HEK293T (cell line): ENCODE measurements around the gene CTNNA1.

Source experiments
- CTCF ChIA-PET: fragments of 350-600 bp; formaldehyde crosslinking; extraction: SDS; loops from one replicate; lab custom pipeline; 2021; ENCODE audit warnings: antibody characterized with exemption, inconsistent platforms; lab: Yijun Ruan, JAX
- POLR2A ChIA-PET: fragments of 350-600 bp; formaldehyde crosslinking; extraction: SDS; loops from one replicate; lab custom pipeline; 2020; ENCODE audit warnings: antibody characterized with exemption, inconsistent platforms; lab: Yijun Ruan, JAX
- DNase-seq: peaks from one replicate; pipeline ENCODE4 v3.0.0; 2012; ENCODE audit warnings: mixed read lengths; ENCODE audit errors: extremely low spot score
- ARNT ChIP-seq: fragments of 450-650 bp; IDR thresholded peaks from 2 replicates; pipeline ENCODE4 v1.6.1; 2017; ENCODE audit warnings: mild to moderate bottlenecking
- BHLHE40 ChIP-seq: fragments of 450-650 bp; IDR thresholded peaks from 2 replicates; pipeline ENCODE4 v1.6.1; 2016; ENCODE audit warnings: mild to moderate bottlenecking, moderate library complexity, borderline replicate concordance
- CTBP1 ChIP-seq: fragments of 450-650 bp; IDR thresholded peaks from 2 replicates; pipeline ENCODE4 v1.6.1; 2016; ENCODE audit warnings: borderline replicate concordance
- ELF4 ChIP-seq: fragments of 450-650 bp; IDR thresholded peaks from 2 replicates; pipeline ENCODE4 v1.6.1; 2017; ENCODE audit warnings: antibody characterized with exemption
- FOXA1 ChIP-seq: fragments of 450-650 bp; IDR thresholded peaks from 2 replicates; pipeline ENCODE4 v1.6.1; 2016; ENCODE audit warnings: mild to moderate bottlenecking
- FOXK2 ChIP-seq: fragments of 450-650 bp; IDR thresholded peaks from 2 replicates; pipeline ENCODE4 v1.6.1; 2016; ENCODE audit warnings: mild to moderate bottlenecking
- FOXM1 ChIP-seq: fragments of 450-650 bp; IDR thresholded peaks from 2 replicates; pipeline ENCODE4 v1.6.1; 2017; ENCODE audit warnings: mild to moderate bottlenecking, borderline replicate concordance
- HDGF ChIP-seq: fragments of 450-650 bp; IDR thresholded peaks from 2 replicates; pipeline ENCODE4 v1.6.1; 2017; ENCODE audit warnings: antibody characterized with exemption, borderline replicate concordance
- L3MBTL2 ChIP-seq: fragments of 450-650 bp; conservative IDR thresholded peaks from 2 replicates; pipeline ENCODE4 v1.6.1; 2016; ENCODE audit warnings: mild to moderate bottlenecking
- LEF1 ChIP-seq: fragments of 450-650 bp; IDR thresholded peaks from 2 replicates; pipeline ENCODE4 v1.6.1; 2017; ENCODE audit warnings: mild to moderate bottlenecking, borderline replicate concordance
- NFRKB ChIP-seq: fragments of 450-650 bp; IDR thresholded peaks from 2 replicates; pipeline ENCODE4 v1.6.1; 2016; ENCODE audit warnings: mild to moderate bottlenecking, moderate library complexity
- SP1 ChIP-seq: fragments of 450-650 bp; IDR thresholded peaks from 2 replicates; pipeline ENCODE4 v1.6.1; 2017
- SUZ12 ChIP-seq: fragments of 450-650 bp; IDR thresholded peaks from 2 replicates; pipeline ENCODE4 v1.6.1; 2016; ENCODE audit warnings: mild to moderate bottlenecking
- TARDBP ChIP-seq: fragments of 450-650 bp; IDR thresholded peaks from 2 replicates; pipeline ENCODE4 v1.6.1; 2016
- ZNF384 ChIP-seq: fragments of 450-650 bp; IDR thresholded peaks from 2 replicates; pipeline ENCODE4 v1.6.1; 2016
- TF ChIP-seq, protein P1 (sequence below): fragments of 450-650 bp; IDR thresholded peaks from 2 replicates; pipeline ENCODE4 v1.6.1; 2016

CTNNA1 gene

DNA sequence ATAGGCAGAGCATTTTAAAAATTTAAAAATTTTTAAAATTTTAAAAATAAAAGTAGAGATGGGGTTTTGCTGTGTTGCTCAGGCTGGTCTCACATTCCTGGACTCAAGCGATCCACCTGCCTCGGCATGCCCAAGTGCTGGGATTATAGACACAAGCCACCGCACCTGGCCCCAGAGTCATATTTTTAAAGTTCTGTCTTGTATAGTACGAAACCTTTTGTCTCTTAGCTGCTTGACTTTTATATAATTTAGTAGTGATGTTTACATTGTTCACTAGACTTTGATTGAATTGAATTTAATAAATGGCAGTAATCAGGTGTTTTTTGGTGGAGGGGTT is 90.9 kb downstream of the CTNNA1 start:
- ChIA-PET POLR2A (no interaction called here), CTCF (interaction anchor here (0.6 kb wide), 1 partner anchor 1061 kb away, joined by 3 read pairs; no protein-coding TSS in a partner anchor)
- DNase-seq: no peak
- TF ChIP-seq, protein P1, sequence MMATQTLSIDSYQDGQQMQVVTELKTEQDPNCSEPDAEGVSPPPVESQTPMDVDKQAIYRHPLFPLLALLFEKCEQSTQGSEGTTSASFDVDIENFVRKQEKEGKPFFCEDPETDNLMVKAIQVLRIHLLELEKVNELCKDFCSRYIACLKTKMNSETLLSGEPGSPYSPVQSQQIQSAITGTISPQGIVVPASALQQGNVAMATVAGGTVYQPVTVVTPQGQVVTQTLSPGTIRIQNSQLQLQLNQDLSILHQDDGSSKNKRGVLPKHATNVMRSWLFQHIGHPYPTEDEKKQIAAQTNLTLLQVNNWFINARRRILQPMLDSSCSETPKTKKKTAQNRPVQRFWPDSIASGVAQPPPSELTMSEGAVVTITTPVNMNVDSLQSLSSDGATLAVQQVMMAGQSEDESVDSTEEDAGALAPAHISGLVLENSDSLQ: no peak
- TF ChIP-seq CTBP1: no peak
- no peak for TF ChIP-seq FOXK2
- no peak for TF ChIP-seq SP1
- no peak for TF ChIP-seq BHLHE40
- no peak for TF ChIP-seq SUZ12
- no peak for TF ChIP-seq ZNF384
- no peak for TF ChIP-seq ELF4
- no peak for TF ChIP-seq L3MBTL2
- no peak for TF ChIP-seq TARDBP
- TF ChIP-seq HDGF: no peak
- TF ChIP-seq ARNT: no peak
- no peak for TF ChIP-seq FOXA1
- no peak for TF ChIP-seq NFRKB

DNA sequence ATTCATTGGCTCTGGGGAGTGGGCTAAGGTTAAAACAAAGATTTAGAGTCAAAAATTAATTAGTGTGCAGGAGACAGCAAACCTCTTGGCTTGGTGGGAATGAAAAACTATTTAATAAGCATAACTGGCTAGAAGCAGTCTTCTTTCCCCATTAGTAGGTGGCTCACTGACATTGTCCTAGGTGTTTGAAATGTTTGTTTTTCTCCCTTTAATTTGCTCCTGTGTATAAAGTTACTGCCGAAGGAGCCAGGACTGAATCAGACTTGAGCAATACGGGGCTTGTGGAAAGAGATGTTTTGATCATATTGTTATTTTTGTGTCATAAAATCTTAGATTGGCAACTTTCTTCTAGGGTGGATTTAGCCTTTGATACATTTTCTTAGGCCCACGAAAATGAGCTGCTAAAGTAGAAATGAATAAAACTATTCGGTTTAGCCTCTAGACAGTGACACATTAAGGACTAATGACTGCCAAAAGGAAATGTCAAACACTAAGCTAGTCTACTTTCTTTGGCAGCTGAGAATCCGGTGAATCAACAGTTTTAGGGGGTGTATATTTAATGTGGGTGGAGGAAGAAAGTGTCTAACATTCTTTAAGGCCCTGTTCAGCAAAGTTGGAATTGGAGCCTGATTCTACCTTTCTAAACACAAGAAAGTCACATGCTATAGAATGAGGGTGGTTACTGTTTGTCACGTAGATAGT is 91.7 kb downstream of the CTNNA1 start:
- DNase-seq: no peak
- CTCF ChIA-PET: interaction anchor here (0.5 to 0.6 kb wide), 2 partner anchors 20 to 1060 kb away, joined by 3 read pairs; no protein-coding TSS in a partner anchor
- TF ChIP-seq FOXK2: no peak
- TF ChIP-seq HDGF: no peak
- TF ChIP-seq CTBP1: no peak
- no peak for TF ChIP-seq FOXA1
- no peak for TF ChIP-seq SP1
- TF ChIP-seq SUZ12: no peak
- TF ChIP-seq ZNF384: no peak
- TF ChIP-seq NFRKB: no peak
- TF ChIP-seq FOXM1: no peak
- TF ChIP-seq ARNT: no peak
- no peak for TF ChIP-seq BHLHE40
- no peak for TF ChIP-seq ELF4
- TF ChIP-seq, protein P1: no peak
- no peak for TF ChIP-seq L3MBTL2
- no peak for TF ChIP-seq LEF1
- POLR2A ChIA-PET: no interaction called here

DNA sequence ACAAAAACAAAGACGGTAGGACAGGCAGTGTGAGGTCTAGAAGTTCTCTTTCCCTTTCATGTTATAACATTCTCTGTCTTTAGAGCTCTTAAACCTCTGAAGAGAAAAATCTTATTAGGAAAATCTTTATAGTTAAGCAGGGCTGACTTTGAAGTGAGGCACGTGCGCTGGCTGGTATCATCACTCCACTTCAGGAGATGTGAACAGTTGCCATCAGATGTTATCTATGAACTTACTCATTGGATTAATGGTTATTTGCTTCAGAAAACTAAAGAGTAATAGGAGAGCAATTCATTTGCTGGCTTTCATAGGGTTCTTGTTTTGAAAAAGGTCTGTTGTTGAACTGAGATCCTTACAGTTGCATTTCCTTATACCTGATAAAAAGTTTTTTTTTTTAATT is 96.2 kb downstream of the CTNNA1 start:
- TF ChIP-seq CTBP1: no peak
- no peak for TF ChIP-seq SUZ12
- CTCF ChIA-PET: no interaction called here
- no peak for DNase-seq
- POLR2A ChIA-PET: no interaction called here

DNA sequence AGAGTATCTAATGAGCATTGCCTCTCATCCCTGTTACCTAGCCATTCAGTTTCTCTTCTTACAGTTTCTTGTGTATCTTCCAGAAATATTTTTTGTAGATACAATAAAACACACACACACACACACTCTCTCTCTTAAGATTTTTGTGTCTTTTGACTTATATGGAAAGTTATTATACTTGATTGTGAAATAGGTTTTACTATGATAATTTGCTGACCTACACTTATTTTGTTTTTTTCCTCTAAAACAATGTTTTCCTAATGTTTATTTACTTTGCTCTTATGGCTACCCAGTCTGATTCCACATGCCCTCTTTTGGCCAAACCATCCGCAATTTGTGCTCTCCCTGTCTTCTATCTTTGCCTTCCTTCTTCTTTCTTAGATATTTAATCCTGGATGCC is 96.7 kb downstream of the CTNNA1 start:
- ChIA-PET POLR2A (no interaction called here), CTCF (interaction anchor here (0.7 kb wide), 1 partner anchor 48 kb away, joined by 3 read pairs; no protein-coding TSS in a partner anchor)
- TF ChIP-seq FOXM1 (no peak), SP1 (no peak), SUZ12 (no peak), CTBP1 (no peak), ARNT (no peak), NFRKB (no peak)
- no peak for DNase-seq

DNA sequence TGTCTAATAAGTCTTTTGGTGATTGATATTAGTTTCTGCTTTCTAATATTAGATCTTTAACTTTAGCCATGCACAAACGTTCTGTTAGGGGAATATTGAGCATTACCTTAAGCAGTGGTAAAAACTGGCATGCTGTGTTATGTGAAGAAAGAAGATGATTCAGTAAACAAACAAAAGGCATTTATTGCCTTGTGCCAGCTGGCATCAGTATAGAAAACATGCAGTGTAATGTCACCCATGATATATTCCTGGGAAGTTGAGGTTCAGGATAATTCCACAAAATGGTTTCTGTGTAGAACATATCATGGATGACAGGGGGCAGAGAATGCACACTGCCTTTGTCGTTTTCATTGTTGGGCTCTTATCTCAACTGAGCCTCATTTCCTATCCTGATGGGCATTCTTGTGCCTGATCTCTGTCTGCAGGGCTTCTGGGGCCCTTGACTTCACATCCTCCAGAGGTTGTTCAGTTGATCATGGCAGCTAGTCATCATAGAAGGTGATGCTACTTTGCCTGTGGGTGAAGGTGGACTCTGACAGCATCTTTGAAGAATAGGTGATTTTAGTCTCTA is 97.7 kb downstream of the CTNNA1 start:
- ChIA-PET POLR2A (no interaction called here), CTCF (no interaction called here)
- DNase-seq: no peak
- TF ChIP-seq L3MBTL2 (no peak), ARNT (no peak), FOXK2 (no peak), TARDBP (no peak), NFRKB (no peak), FOXA1 (no peak), HDGF (no peak), LEF1 (no peak), FOXM1 (no peak), ZNF384 (no peak), CTBP1 (no peak), BHLHE40 (no peak)
- TF ChIP-seq, protein P1: no peak

DNA sequence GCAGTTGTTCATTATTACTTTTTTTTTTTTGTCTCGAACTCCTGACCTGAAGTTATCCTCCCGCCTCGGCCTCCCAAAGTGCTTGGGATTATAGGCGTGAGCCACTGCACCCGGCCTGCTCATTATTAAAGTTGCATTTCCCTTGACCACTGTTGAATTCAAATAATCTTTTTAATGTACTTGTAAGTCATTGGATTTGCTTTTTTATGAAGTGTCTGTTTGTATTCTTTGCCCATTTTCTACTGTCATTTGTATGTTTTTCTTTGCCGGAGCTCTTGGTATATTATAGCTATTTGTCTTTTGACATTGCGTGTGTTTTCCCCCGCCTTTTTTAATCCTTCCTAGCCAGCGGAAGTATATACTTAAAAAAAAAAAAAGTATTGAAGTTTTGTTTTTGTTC is 99.9 kb downstream of the CTNNA1 start:
- CTCF ChIA-PET: no interaction called here
- POLR2A ChIA-PET: no interaction called here

More for the DNA sequence above, 99.9 kb downstream of the CTNNA1 start:
- TF ChIP-seq ZNF384: no peak
- no peak for TF ChIP-seq LEF1
- no peak for TF ChIP-seq ELF4
- no peak for TF ChIP-seq TARDBP
- no peak for TF ChIP-seq BHLHE40
- no peak for TF ChIP-seq FOXK2
- TF ChIP-seq NFRKB: no peak
- TF ChIP-seq SUZ12: no peak
- no peak for TF ChIP-seq FOXA1
- TF ChIP-seq FOXM1: no peak
- TF ChIP-seq CTBP1: no peak
- no peak for TF ChIP-seq SP1
- TF ChIP-seq L3MBTL2: no peak
- TF ChIP-seq ARNT: no peak
- TF ChIP-seq, protein P1: no peak
- no peak for TF ChIP-seq HDGF
- no peak for DNase-seq
